Measurements from ENCODE around the gene RTKN2. TPM values are rescaled to one million over a fixed set of nuclear protein-coding genes. Genes with fewer than 3 reads are reported as not detected.

Gene RTKN2
- total RNA-seq, 4 donors from 2014 or later = 0.30 TPM; not detected in 3

DNA sequence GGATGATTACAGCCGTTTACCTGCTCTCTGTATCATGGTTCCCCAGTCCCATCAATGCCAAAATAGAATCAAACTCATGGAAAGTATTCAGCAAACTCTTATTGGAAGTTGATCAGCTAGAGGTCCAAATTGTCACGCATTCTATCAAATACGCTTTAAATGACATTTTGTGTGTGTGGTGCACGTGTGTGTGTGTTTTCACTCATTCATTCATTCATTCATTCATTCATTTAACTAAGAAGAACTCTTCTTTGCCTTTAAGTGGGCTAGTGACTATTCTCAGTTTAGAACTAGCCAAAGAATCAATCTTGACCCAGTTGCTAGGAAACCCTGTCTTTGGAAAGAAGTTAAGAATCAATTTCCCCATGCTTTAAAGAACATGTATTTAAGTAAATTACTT is 102.8 kb downstream of the RTKN2 start:
- no peak for TF ChIP-seq POLR2A (IDR thresholded peaks at IDR 0.05)
- no peak for TF ChIP-seq EP300 (IDR thresholded peaks at IDR 0.05)
- TF ChIP-seq, protein P1, sequence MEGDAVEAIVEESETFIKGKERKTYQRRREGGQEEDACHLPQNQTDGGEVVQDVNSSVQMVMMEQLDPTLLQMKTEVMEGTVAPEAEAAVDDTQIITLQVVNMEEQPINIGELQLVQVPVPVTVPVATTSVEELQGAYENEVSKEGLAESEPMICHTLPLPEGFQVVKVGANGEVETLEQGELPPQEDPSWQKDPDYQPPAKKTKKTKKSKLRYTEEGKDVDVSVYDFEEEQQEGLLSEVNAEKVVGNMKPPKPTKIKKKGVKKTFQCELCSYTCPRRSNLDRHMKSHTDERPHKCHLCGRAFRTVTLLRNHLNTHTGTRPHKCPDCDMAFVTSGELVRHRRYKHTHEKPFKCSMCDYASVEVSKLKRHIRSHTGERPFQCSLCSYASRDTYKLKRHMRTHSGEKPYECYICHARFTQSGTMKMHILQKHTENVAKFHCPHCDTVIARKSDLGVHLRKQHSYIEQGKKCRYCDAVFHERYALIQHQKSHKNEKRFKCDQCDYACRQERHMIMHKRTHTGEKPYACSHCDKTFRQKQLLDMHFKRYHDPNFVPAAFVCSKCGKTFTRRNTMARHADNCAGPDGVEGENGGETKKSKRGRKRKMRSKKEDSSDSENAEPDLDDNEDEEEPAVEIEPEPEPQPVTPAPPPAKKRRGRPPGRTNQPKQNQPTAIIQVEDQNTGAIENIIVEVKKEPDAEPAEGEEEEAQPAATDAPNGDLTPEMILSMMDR (IDR thresholded peaks at IDR 0.05) = no peak
- no peak for DNase-seq (ENCODE audit: low spot score in 2 of 2)
- H3K27ac ChIP-seq = no peak overlapping the region
- no peak overlapping the region for H3K4me3 ChIP-seq
- no peaks in the 10 kb centered on the region for H3K9me3 ChIP-seq
- H3K36me3 ChIP-seq = no peaks in the 10 kb centered on the region
- peaks cover 0 to 14% (median 6%) of the 10 kb centered on the region in 4 donors for H3K4me1 ChIP-seq
- no peaks in the 10 kb centered on the region for H3K27me3 ChIP-seq
- WGBS, 2 donors = 91 to 92% methylated on average over 4 of the region's 4 CpGs

DNA sequence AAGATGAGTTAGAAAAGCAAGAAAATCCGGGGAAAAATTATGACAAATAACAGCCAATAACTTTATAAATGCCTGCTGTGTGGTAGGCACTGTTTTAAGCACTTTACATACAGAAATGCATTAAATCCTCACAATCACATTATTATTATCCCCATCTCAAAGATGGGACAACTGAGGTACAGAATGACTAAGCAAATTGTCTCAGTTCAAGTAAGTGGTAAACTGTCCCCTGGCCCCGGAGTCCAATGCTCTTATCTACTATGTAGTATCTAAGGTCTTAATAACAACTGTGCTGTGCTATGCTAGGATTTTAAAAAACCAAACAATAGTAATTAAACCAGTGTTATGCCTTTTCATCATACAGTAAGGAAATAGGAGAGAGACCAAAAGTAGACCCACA is 105.6 kb downstream of the RTKN2 start:
- no peak overlapping the region for H3K27ac ChIP-seq
- DNase-seq (ENCODE audit: low spot score in 2 of 2) = no peak
- H3K36me3 ChIP-seq = no peaks in the 10 kb centered on the region
- 85 to 94% methylated on average over 2 of the region's 2 CpGs for whole genome bisulfite sequencing, 2 donors
- H3K27me3 ChIP-seq = no peaks in the 10 kb centered on the region
- peaks cover 0 to 14% (median 6%) of the 10 kb centered on the region in 4 donors for H3K4me1 ChIP-seq
- no peak for TF ChIP-seq EP300 (IDR thresholded peaks at IDR 0.05)
- no peak for TF ChIP-seq POLR2A (IDR thresholded peaks at IDR 0.05)
- TF ChIP-seq, protein P1 (IDR thresholded peaks at IDR 0.05) = no peak
- no peak overlapping the region for H3K4me3 ChIP-seq
- no peaks in the 10 kb centered on the region for H3K9me3 ChIP-seq

DNA sequence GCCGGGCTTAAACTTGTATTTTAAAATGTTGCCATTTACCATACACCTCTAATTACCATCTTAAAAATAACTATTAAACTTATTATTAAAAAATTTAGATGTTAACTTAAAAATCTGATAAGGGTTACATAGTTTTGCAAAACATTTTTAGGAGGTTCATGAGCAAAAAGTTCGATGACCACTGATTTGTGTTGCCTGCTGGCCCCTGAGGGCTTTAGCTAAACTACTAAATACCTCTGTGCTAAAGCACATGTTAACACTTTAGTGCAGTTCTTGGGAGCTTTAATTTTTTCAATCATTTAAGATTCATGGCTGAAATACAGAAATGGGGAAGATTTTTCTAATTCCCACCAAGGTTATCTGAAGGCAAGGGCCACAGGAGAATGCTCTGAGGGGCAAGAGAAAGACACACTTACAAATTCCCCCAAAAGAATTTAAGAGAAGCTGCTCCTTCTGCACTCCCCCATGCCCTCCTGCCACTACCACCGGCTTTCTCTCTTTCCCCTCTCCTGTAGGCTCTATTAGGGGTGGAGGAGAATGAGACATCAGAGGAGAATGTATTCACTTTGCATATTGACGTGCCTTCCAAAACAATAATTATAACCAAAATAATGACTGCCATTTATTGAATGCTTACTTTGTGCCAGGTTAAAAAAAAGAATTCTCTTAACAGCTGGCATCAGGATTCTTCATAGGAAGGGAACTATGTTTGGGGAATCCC is 106.2 kb downstream of the RTKN2 start:
- Histone ChIP-seq H3K9me3 (no peaks in the 10 kb centered on the region), H3K4me1 (peaks cover 0 to 14% (median 6%) of the 10 kb centered on the region in 4 donors), H3K4me3 (no peak overlapping the region), H3K36me3 (no peaks in the 10 kb centered on the region), H3K27ac (no peak overlapping the region), H3K27me3 (no peaks in the 10 kb centered on the region)
- WGBS, 2 donors = 59 to 62% methylated on average over 4 of the region's 4 CpGs
- TF ChIP-seq, protein P1 (IDR thresholded peaks at IDR 0.05) = no peak
- TF ChIP-seq POLR2A (IDR thresholded peaks at IDR 0.05) (no peak), EP300 (IDR thresholded peaks at IDR 0.05) (no peak)
- no peak for DNase-seq (ENCODE audit: low spot score in 2 of 2)

- Histone ChIP-seq H3K9me3 (no peaks in the 10 kb centered on the region), H3K27ac (no peak overlapping the region), H3K36me3 (no peaks in the 10 kb centered on the region), H3K4me1 (no peaks in the 10 kb centered on the region), H3K4me3 (no peak overlapping the region), H3K27me3 (no peaks in the 10 kb centered on the region)
- no peak for TF ChIP-seq EP300 (IDR thresholded peaks at IDR 0.05)
- no peak for TF ChIP-seq POLR2A (IDR thresholded peaks at IDR 0.05)
- TF ChIP-seq, protein P1 (IDR thresholded peaks at IDR 0.05) = no peak
- WGBS, 2 donors = 78 to 93% methylated on average over 3 of the region's 3 CpGs
- no peak for DNase-seq (ENCODE audit: low spot score in 2 of 2)
Measured at GRCh38 chr10:62159351-62159750, 109.3 kb downstream of the RTKN2 start.

GRCh38 chr10:62157601-62158000 is 111.0 kb downstream of the RTKN2 start:
- 73 to 75% methylated on average over 3 of the region's 3 CpGs for WGBS, 2 donors
- Histone ChIP-seq H3K4me3 (no peak overlapping the region), H3K36me3 (no peaks in the 10 kb centered on the region), H3K27me3 (no peaks in the 10 kb centered on the region), H3K27ac (no peak overlapping the region), H3K4me1 (no peaks in the 10 kb centered on the region), H3K9me3 (no peaks in the 10 kb centered on the region)
- no peak for DNase-seq (ENCODE audit: low spot score in 2 of 2)
- TF ChIP-seq POLR2A (IDR thresholded peaks at IDR 0.05) = no peak
- TF ChIP-seq, protein P1 (IDR thresholded peaks at IDR 0.05) = no peak
- TF ChIP-seq EP300 (IDR thresholded peaks at IDR 0.05) = no peak
